ENCODE data around the gene TCERG1L. TPM values are rescaled to one million over a fixed set of nuclear protein-coding genes. Genes with fewer than 3 reads are reported as not detected.
"Not testable (repeated sequence)": the region's sequence is repeated elsewhere in the genome, so short reads cannot be mapped to it uniquely, and the experiment has no call there.

Gene TCERG1L
- total and polyA plus RNA-seq, 2 donors: 0.11 to 0.32 TPM

- Histone ChIP-seq H3K27ac (ENCODE audit: low read depth) (no peak overlapping the region), H3K4me1 (ENCODE audit: insufficient read depth) (no peaks in the 10 kb centered on the region), H3K4me3 (ENCODE audit: low read depth, low read length) (no peak overlapping the region), H3K36me3 (ENCODE audit: insufficient read depth) (no peaks in the 10 kb centered on the region)
- 83% methylated on average over 13 of the region's 13 CpGs for WGBS
- no peak for DNase-seq (ENCODE audit: extremely low spot score)
These were observed 200.5 kb downstream of the TCERG1L start for GRCh38 chr10:131111007-131111406.

- Histone ChIP-seq H3K4me3 (ENCODE audit: low read depth, low read length) (no peak overlapping the region), H3K36me3 (ENCODE audit: insufficient read depth) (no peaks in the 10 kb centered on the region), H3K4me1 (ENCODE audit: insufficient read depth) (no peaks in the 10 kb centered on the region), H3K27ac (ENCODE audit: low read depth) (no peak overlapping the region)
- DNase-seq (ENCODE audit: extremely low spot score): no peak
- WGBS: 88% methylated on average over 11 of the region's 11 CpGs
These were observed 201.2 kb downstream of the TCERG1L start for GRCh38 chr10:131110241-131110783.

- Histone ChIP-seq H3K4me1 (ENCODE audit: insufficient read depth) (no peaks in the 10 kb centered on the region), H3K36me3 (ENCODE audit: insufficient read depth) (no peaks in the 10 kb centered on the region), H3K4me3 (ENCODE audit: low read depth, low read length) (no peak overlapping the region), H3K27ac (ENCODE audit: low read depth) (no peak overlapping the region)
- 54% methylated on average over 16 of the region's 16 CpGs for WGBS
- DNase-seq (ENCODE audit: extremely low spot score): no peak
These were observed 201.8 kb downstream of the TCERG1L start for GRCh38 chr10:131109726-131110125.

GRCh38 chr10:131109291-131109690 is 202.2 kb downstream of the TCERG1L start:
- Histone ChIP-seq H3K4me1 (ENCODE audit: insufficient read depth) (no peaks in the 10 kb centered on the region), H3K4me3 (ENCODE audit: low read depth, low read length) (no peak overlapping the region), H3K27ac (ENCODE audit: low read depth) (no peak overlapping the region), H3K36me3 (ENCODE audit: insufficient read depth) (no peaks in the 10 kb centered on the region)
- no peak for DNase-seq (ENCODE audit: extremely low spot score)
- 67% methylated on average over 19 of the region's 19 CpGs for WGBS

GRCh38 chr10:131107970-131108369 is 203.6 kb downstream of the TCERG1L start:
- Histone ChIP-seq H3K27ac (ENCODE audit: low read depth) (no peak overlapping the region), H3K4me3 (ENCODE audit: low read depth, low read length) (no peak overlapping the region), H3K4me1 (ENCODE audit: insufficient read depth) (no peaks in the 10 kb centered on the region), H3K36me3 (ENCODE audit: insufficient read depth) (no peaks in the 10 kb centered on the region)
- DNase-seq (ENCODE audit: extremely low spot score): no peak
- WGBS: 93% methylated on average over 9 of the region's 9 CpGs

- no peak for DNase-seq (ENCODE audit: extremely low spot score)
These were observed 208.8 kb downstream of the TCERG1L start for GRCh38 chr10:131102676-131103075.

GRCh38 chr10:131102147-131102546 is 209.4 kb downstream of the TCERG1L start:
- WGBS: 83% methylated on average over 11 of the region's 11 CpGs
- no peak overlapping the region for H3K27ac ChIP-seq (ENCODE audit: low read depth)
- H3K4me1 ChIP-seq (ENCODE audit: insufficient read depth): no peaks in the 10 kb centered on the region
- no peaks in the 10 kb centered on the region for H3K36me3 ChIP-seq (ENCODE audit: insufficient read depth)
- no peak overlapping the region for H3K4me3 ChIP-seq (ENCODE audit: low read depth, low read length)
- DNase-seq (ENCODE audit: extremely low spot score): no peak

More at GRCh38 chr10:131102676-131103075, 208.8 kb downstream of the TCERG1L start:
- Histone ChIP-seq H3K4me3 (ENCODE audit: low read depth, low read length) (no peak overlapping the region), H3K4me1 (ENCODE audit: insufficient read depth) (no peaks in the 10 kb centered on the region), H3K27ac (ENCODE audit: low read depth) (no peak overlapping the region), H3K36me3 (ENCODE audit: insufficient read depth) (no peaks in the 10 kb centered on the region)
- WGBS: 63% methylated on average over 13 of the region's 13 CpGs

- H3K36me3 ChIP-seq (ENCODE audit: insufficient read depth); H3K4me3 ChIP-seq (ENCODE audit: low read depth, low read length); H3K27ac ChIP-seq (ENCODE audit: low read depth); H3K4me1 ChIP-seq (ENCODE audit: insufficient read depth); DNase-seq (ENCODE audit: extremely low spot score): not testable (repeated sequence)
- 78% methylated on average over 16 of the region's 16 CpGs for WGBS
These were observed 210.8 kb downstream of the TCERG1L start for GRCh38 chr10:131100418-131101410.

- no peak for DNase-seq (ENCODE audit: extremely low spot score)
- no peak overlapping the region for H3K4me3 ChIP-seq (ENCODE audit: low read depth, low read length)
- H3K36me3 ChIP-seq (ENCODE audit: insufficient read depth): no peaks in the 10 kb centered on the region
- no peak overlapping the region for H3K27ac ChIP-seq (ENCODE audit: low read depth)
- WGBS: 35% methylated on average over 11 of the region's 11 CpGs
- H3K4me1 ChIP-seq (ENCODE audit: insufficient read depth): peaks cover 2% of the 10 kb centered on the region
These were observed 212.3 kb downstream of the TCERG1L start for GRCh38 chr10:131099028-131099726.

GRCh38 chr10:131098416-131098952 is 213.0 kb downstream of the TCERG1L start:
- Histone ChIP-seq H3K4me1 (ENCODE audit: insufficient read depth) (peaks cover 2% of the 10 kb centered on the region), H3K36me3 (ENCODE audit: insufficient read depth) (no peaks in the 10 kb centered on the region), H3K4me3 (ENCODE audit: low read depth, low read length) (no peak overlapping the region), H3K27ac (ENCODE audit: low read depth) (no peak overlapping the region)
- 81% methylated on average over 15 of the region's 15 CpGs for WGBS
- no peak for DNase-seq (ENCODE audit: extremely low spot score)

- Histone ChIP-seq H3K27ac (ENCODE audit: low read depth) (no peak overlapping the region), H3K4me1 (ENCODE audit: insufficient read depth) (peaks cover 2% of the 10 kb centered on the region), H3K36me3 (ENCODE audit: insufficient read depth) (no peaks in the 10 kb centered on the region), H3K4me3 (ENCODE audit: low read depth, low read length) (no peak overlapping the region)
- DNase-seq (ENCODE audit: extremely low spot score): no peak
- WGBS: 98% methylated on average over 7 of the region's 7 CpGs
These were observed 215.5 kb downstream of the TCERG1L start for GRCh38 chr10:131096031-131096430.

- Histone ChIP-seq H3K4me1 (ENCODE audit: insufficient read depth) (peaks cover 2% of the 10 kb centered on the region), H3K4me3 (ENCODE audit: low read depth, low read length) (no peak overlapping the region), H3K36me3 (ENCODE audit: insufficient read depth) (no peaks in the 10 kb centered on the region), H3K27ac (ENCODE audit: low read depth) (no peak overlapping the region)
- DNase-seq (ENCODE audit: extremely low spot score): no peak
- WGBS: 82% methylated on average over 12 of the region's 12 CpGs
These were observed 216.3 kb downstream of the TCERG1L start for GRCh38 chr10:131095313-131095580.

GRCh38 chr10:131094527-131095312 is 216.8 kb downstream of the TCERG1L start:
- H3K4me1 ChIP-seq (ENCODE audit: insufficient read depth): peaks cover 2% of the 10 kb centered on the region
- no peaks in the 10 kb centered on the region for H3K36me3 ChIP-seq (ENCODE audit: insufficient read depth)
- WGBS: 30% methylated on average over 29 of the region's 29 CpGs
- H3K27ac ChIP-seq (ENCODE audit: low read depth): peak overlapping the region; percentile 11
- H3K4me3 ChIP-seq (ENCODE audit: low read depth, low read length): no peak overlapping the region
- peak; percentile 57 for DNase-seq (ENCODE audit: extremely low spot score)
